A673 (cell line): ENCODE measurements around the gene MAML2.

Experiments
- CTCF ChIP-seq: fragments of 300-800, 200-600 bp; sonication (generic); conservative IDR thresholded peaks from 2 replicates; pipeline ENCODE4 v1.5.1; 2017; ENCODE audit warnings: low read depth, mild to moderate bottlenecking, antibody characterized with exemption, low read length, moderate library complexity, mixed read lengths
- EZH2 ChIP-seq: fragments of 200-600 bp; sonication (generic); IDR thresholded peaks from 2 replicates; pipeline ENCODE4 v1.6.1; 2017; ENCODE audit warnings: borderline replicate concordance, low read depth, mild to moderate bottlenecking, mixed read lengths, antibody characterized with exemption, low read length; ENCODE audit not compliant: poor library complexity, severe bottlenecking

GRCh38 chr11:96173422-96173821 is 169.6 kb downstream of the MAML2 start:
- TF ChIP-seq CTCF: no peak
- no peak for TF ChIP-seq EZH2
